GM19397 (cell line): ENCODE data around the gene PDIA2.
"Not testable (repeated sequence)": the region's sequence is repeated elsewhere in the genome, so short reads cannot be mapped to it uniquely, and the experiment has no call there.

ENCODE experiments used
- ATAC-seq: cut with Tn5 transposase; IDR thresholded peaks from one replicate; pipeline ENCODE4 v1.9.1; 2021; ENCODE audit warnings: mild to moderate bottlenecking, moderate library complexity; ENCODE audit not compliant: unreplicated experiment

The PDIA2 gene, protein sequence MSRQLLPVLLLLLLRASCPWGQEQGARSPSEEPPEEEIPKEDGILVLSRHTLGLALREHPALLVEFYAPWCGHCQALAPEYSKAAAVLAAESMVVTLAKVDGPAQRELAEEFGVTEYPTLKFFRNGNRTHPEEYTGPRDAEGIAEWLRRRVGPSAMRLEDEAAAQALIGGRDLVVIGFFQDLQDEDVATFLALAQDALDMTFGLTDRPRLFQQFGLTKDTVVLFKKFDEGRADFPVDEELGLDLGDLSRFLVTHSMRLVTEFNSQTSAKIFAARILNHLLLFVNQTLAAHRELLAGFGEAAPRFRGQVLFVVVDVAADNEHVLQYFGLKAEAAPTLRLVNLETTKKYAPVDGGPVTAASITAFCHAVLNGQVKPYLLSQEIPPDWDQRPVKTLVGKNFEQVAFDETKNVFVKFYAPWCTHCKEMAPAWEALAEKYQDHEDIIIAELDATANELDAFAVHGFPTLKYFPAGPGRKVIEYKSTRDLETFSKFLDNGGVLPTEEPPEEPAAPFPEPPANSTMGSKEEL

GRCh38 chr16:283033-283805 is at the start of gene PDIA2:
Gene PDIA2 (plus strand): TSS chr16:283164. CDS start chr16:283170, 6 bp downstream.
- no peak for ATAC-seq

GRCh38 chr16:234468-235305 is 48.3 kb upstream of the PDIA2 start, which contains the start of gene FAM234A:
Gene FAM234A (plus strand): TSS chr16:234821. CDS start chr16:254414, 19,593 bp downstream.
- ATAC-seq: peak; percentile 86

- no peak for ATAC-seq
Measured at GRCh38 chr16:239948-240277, 43.1 kb upstream of the PDIA2 start.

DNA sequence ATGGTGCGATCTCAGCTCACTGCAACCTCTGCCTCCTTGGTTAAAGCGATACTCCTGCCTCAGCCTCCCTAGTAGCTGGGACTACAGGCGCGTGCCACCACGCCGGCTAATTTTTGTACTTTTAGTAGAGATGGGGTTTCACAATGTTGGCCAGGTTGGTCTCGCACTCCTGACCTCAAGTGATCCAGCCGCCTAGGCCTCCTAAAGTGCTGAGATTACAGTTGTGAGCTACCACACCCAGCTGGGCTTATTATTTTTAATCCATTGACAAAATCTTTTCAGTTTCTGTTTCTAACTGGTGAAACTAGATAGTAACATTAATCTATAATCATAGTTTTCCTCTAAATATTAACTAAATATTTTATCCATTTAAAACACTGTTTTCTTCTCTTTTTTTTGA is 42.4 kb upstream of the PDIA2 start:
- ATAC-seq: no peak

- no peak for ATAC-seq
Measured at GRCh38 chr16:242281-242680, 40.7 kb upstream of the PDIA2 start.

DNA sequence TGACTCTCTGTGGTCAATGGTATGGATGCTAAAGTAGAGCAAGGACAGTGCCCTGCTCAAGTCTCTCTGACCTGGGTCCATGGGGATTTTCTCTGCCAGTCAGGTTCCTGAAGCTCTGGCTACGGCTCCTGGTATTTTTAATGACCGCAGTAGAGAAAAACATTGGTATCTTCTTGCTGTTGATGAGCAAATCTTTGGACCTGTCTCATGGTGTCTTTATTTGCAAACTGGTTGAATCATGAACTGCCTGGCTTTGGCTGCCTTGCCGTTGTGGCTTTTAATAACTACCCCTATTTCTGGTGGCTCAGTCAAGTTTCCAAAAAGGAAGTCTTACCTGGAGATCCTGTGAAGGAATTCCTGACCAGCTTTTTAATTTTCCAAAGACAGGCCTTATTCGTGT is 39.6 kb upstream of the PDIA2 start:
- ATAC-seq: no peak

DNA sequence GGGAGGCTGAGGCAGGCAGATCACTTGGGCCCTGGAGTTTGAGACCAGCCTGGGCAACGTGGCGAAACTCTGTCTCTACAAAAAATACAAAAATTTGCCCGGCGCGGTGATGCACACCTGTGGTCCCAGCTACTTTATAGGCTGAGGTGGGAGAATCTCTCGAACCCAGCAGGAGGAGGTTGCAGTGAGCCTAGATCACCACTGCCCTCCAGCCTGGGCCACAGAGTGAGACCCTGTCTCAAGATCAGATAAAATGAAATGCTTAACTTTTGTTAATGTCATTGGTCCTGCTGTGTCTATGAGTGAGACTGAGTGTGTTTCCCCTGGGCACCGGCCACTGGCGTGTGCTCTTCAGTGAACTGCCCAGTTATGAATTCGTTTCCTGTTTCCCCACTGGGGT is 37.9 kb upstream of the PDIA2 start:
- ATAC-seq: no peak

DNA sequence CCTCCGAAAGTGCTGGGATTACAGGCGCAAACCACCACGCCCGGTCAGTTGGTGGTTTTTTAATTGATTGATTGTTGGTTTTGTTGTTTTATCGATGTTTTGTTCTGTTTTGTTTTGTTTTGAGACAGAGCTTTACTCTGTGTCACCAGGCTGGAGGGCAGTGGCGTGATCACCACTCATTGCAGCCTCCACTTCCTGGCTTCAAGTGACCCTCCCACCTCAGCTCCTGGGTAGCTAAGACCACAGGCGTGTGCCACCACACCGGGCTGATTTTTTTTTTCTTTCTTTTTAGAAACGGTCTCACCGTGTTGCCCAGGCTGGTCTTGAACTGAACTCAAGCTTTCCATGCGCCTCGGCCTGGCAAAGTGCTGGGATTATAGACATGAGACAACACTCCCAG is 35.9 kb upstream of the PDIA2 start:
- ATAC-seq: no peak

- no peak for ATAC-seq
Measured at GRCh38 chr16:249431-249830, 33.5 kb upstream of the PDIA2 start.

DNA sequence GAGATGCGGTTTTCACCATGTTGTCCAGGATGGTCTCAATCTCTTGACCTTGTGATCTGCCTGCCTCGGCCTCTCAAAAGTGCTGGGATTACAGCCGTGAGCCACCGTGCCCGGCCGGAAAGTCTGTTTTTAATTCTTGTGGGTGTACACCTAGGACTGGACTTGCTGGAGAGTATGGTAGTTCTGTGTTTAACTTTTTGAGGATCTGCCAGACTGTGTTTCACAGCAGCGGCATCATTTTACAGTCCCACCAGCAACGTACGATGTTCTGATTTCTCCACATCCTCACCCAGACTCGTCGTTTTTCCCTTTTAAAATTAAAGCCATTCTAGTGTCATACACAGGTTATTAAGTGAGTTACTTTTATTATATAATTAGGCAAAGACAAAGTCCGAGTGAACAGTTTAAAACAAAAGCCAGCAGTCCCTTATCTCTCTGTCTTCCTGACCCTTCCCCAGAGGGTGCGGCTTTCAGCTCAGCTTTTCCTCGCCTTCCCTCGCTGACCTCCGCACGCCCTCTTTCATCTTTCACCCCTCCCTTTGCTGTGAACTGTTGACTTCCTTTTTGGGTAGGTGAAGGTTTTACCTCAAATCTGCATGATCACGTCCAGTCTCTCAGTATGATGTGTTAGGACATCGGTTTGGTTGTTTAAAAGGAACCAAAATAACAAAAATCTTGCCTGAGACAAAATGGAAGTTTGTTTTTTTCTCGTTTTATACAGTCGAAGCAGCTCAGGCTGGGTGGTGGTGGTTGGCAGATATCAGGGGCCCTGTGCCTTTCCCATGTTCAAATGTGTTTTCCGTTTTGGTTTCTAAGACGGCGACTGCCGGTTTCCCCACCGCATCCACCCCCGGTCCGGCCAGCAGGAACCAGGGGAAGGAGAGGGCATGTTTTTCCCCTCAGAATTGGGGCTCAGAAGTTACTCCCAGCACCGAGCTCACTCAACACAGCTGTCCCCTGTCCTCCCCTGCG is 30.3 kb upstream of the PDIA2 start:
- ATAC-seq: no peak

- no peak for ATAC-seq
Measured at GRCh38 chr16:253833-254232, 29.1 kb upstream of the PDIA2 start.

- no peak for ATAC-seq
Measured at GRCh38 chr16:254461-254860, 28.5 kb upstream of the PDIA2 start.

DNA sequence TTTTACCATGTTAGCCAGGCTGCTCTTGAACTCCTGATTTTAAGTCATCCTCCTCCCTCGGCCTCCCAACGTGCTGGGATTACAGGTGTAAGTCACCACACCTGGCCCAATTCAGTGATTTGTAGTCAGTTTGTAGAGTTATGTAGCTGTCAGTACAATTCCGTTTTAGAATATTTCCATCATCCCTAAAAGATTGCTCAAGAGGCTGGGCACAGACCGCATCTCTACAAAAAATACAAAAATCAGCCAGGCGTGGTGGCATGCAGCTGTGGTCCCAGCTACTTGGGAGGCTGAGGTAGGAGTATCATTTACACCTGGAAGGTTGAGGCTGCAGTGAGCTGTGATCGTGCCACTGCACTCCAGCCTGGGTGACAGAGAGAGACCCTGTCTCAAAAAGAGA is 27.8 kb upstream of the PDIA2 start:
- no peak for ATAC-seq

GRCh38 chr16:258091-258490 is 24.9 kb upstream of the PDIA2 start:
- not testable (repeated sequence) for ATAC-seq

GRCh38 chr16:259226-259625 is 23.7 kb upstream of the PDIA2 start:
- no peak for ATAC-seq

DNA sequence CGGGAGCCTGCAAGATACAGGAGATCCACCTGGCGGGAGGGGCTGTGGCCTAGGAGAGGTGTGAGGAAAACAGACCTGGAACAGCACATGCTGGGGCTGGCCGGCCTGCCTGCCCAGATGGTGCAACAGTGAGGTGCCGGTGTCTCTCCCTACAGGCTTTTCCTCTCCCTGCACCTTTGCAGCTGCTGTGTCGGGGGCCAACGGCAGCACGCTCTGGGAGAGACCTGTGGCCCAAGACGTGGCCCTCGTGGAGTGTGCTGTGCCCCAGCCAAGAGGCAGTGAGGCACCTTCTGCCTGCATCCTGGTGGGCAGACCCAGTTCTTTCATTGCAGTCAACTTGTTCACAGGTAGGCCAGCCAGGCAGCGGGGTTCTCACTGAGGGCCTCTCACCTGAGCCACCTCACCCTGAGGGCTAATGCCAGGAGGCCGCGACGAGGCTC is 23.1 kb upstream of the PDIA2 start:
- no peak for ATAC-seq

GRCh38 chr16:260326-260725 is 22.6 kb upstream of the PDIA2 start:
- ATAC-seq: no peak

- ATAC-seq: no peak
Measured at GRCh38 chr16:261031-261691, 21.8 kb upstream of the PDIA2 start.

DNA sequence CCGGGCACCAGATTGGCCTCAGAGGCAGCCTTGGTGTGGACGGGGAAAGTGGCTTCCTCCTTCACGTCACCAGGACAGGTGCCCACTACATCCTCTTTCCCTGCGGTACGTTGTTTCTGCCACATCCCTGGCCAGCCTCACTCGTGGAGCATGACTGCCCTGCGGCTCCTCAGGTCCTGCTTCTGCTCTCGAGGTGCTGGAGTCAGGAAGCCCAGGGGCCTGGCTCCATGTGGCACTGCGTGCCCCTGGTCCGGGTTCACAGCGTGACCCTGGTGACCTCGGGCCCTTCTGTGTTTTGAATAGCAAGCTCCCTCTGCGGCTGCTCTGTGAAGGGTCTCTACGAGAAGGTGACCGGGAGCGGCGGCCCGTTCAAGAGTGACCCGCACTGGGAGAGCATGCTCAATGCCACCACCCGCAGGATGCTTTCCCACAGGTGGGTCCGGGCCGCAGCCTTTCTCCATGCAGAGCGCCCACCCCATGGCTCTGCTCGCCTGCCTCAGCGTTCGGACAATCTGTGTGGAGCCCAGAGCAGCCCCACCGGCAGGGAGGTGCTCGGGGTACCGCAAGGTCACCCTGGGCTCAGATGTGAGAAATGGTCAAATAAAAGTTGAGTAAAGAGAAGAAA is 20.7 kb upstream of the PDIA2 start:
- no peak for ATAC-seq
